NCI-H1436 (cell line): ENCODE data around the gene GATA5.
A peak's percentile ranks its signal among the peaks of the same experiment; 100 is the strongest.

Experiments
- DNase-seq: peaks from one replicate; lab custom pipeline; 2025; lab: John Stamatoyannopoulos, UW

The GATA5 gene, protein sequence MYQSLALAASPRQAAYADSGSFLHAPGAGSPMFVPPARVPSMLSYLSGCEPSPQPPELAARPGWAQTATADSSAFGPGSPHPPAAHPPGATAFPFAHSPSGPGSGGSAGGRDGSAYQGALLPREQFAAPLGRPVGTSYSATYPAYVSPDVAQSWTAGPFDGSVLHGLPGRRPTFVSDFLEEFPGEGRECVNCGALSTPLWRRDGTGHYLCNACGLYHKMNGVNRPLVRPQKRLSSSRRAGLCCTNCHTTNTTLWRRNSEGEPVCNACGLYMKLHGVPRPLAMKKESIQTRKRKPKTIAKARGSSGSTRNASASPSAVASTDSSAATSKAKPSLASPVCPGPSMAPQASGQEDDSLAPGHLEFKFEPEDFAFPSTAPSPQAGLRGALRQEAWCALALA

DNA sequence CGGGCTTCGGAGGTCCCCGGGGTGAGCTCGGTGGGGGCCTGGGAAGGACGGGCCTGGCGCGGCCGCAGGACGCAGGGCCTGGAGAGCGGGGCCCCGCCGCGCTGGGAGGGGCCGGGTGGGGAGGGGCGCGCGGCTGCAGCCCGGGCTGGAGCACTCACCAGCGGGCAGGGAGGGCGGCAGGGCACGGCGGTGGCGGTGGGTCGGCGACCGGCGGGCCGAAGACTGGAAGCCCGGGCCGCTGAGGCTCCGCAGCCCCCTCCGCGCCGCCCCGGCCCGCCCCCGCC lies at the start of gene GATA5:
TSS of gene GATA5 (minus strand) at position 224 of the 284 bp plus-strand sequence. CDS start 474 bp downstream, outside the sequence.
- no peak for DNase-seq

DNA sequence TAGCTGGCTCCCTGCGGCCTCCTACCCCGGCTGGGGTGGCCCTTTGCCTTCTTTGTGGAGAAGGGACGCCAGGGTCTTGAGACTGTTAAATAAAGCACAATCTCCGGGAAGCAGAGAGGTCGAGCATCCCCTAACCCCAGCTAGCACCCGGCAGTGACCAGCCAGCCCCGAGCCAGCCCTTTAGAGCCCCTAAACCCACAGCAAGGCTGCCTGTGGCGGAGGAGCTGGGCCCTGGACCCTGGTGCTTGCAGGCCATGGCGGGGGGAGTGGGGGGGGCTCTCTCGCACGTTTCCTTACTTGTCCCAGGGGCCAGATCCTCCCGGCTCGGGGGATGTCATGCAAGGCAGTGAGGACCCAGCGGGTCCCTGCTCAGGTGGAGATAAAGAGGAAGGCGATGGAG lies 49.2 kb upstream of the GATA5 start:
- no peak for DNase-seq

- no peak for DNase-seq
These were observed 48.7 kb upstream of the GATA5 start for GRCh38 chr20:62524505-62524911.

DNA sequence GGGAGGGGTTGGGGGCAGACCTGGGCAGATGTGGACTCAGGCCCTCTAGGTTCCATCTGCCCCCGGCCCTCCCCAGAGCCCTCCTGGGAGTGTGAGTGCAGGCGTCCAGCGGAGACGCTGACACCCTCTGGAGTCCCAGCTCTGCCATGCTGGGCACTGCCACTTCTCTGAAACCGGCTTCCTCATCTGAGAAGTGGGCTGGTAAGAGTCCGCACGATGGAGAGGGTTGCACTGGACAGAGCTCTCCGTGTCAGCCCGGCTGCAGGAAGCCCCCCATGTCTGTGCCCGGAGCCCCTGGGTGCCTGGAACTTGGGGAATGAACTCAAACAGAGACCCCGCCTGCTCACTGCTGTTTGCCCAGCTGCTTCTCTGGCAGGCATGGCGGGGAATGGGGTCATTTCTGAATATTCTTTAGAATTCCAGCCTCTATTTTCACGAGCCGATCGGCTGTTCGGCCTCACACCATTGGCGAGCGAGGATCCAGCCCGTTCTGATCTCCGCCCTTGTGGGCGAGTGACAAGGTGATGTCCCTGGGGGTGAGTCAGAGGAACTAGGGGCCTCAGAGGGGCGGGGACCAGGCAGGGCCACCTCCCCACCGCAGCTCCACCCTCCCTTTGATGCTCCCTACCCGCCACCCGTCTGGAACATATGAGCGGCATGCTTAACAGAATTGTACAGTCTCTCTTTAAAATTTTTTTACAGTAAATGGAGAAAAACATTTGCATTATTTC lies 47.8 kb upstream of the GATA5 start:
- DNase-seq = no peak

DNA sequence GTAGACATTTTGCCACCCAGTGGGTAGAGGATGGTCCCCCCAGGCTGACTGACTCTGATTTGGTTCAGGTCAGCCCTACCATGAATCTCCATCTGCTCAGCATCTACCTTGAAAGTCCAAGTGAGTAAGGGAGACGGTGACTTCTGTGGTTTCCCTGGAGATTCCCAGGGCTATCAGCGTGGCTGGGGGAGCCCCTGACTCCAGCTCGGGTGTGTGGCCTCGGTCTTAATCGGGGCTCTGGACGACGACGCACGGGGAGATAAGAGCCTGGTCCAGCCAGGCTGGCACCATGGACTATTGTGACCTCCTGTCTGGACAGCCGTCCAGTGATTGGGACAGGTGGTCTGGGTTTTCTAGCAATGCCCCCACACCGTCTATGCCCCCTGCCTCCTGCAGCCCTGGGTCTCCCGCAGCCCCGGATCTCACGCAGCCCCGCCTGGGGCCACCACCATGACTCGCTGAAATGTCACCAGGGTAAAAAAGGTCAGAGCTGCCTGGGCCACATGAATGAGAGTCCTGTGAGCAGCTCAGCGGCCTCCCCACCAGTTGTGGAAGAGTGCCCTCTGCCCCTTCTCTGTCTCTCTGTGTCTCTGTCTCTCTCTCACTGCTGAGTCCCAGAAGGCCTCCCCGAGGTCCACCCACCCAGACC lies 47.1 kb upstream of the GATA5 start:
- no peak for DNase-seq

DNA sequence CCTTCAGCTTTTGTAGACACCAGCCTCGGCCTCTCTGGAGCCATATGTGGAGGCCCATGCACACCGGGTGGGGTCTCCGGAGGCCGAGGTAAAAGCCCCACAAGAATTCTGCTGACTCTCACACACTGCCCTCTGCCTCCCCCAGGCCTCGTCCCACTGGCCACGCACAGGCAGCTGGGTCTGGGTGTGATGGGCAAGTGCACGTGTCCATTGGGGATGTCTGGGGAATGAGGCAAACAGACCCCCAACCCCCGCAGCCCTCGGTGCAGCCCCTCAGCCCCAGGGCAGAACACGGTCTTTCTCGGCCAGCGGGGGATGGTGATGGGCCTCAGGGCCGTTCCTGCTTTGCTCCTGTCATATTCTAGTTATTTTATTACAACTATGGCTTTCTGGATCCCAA lies 44.0 kb upstream of the GATA5 start:
- DNase-seq = no peak

- DNase-seq = no peak
These were observed 43.1 kb upstream of the GATA5 start for GRCh38 chr20:62518911-62519310.

GRCh38 chr20:62517901-62518610 lies 42.3 kb upstream of the GATA5 start:
- DNase-seq = no peak

DNA sequence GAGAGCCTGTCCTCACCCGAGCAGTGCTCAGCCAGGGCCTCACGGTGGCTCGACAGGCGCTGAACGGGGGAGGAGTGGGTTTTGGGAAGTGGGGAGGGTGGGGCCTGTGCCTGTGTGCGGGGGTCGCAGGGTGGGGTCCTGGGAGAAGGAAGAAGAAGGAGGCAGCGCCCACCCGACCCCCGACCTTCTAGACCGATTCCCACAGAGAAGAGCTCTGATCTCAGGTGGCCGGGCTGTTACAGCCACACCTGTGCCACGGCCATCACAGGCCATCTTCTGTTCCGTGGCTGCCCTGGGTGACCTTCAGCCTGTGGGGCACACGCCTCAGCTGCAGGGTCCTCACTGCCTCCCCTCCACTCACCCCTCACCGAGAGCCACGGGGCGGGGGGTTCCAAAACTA lies 41.4 kb upstream of the GATA5 start:
- DNase-seq = no peak

DNA sequence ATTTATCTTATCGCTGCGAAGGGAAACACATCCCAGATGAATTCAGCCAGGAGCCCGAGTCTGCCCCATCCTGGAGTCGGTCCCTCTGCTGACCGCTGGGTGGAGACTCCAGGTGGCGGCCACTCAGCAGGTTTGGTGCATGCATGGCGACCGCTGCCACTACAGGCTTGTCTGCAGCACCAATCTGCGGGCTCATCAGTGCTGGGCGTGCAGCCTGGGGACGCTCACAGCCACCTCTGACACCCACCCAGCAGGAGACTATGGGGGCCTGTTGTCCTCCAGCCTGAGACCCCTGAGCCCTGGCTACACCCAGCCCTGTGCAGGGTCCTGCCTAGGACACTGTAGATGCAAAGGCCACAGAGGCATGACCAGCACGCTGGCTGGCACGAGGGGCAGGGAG lies 40.5 kb upstream of the GATA5 start:
- DNase-seq = peak; percentile 17

DNA sequence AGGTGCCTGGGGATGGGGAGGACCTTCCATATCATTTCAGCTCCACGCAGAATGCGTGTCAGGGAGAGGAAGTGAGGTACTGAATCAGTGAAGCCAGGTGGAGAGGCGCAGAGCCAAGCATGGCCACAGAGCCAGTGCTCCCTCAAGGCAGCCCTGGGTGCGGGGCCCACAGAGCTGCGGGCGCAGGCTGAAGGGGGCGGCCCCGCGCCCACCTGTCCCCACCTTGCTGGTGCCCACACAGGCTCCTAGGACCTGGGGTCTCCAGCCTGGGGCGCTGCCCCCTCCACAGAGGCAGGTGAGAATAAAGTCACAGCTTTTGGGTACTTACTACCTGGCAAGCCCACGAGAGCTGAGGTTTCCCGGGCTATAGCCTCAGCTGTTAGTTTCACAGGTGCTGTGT lies 40.0 kb upstream of the GATA5 start:
- DNase-seq = no peak

DNA sequence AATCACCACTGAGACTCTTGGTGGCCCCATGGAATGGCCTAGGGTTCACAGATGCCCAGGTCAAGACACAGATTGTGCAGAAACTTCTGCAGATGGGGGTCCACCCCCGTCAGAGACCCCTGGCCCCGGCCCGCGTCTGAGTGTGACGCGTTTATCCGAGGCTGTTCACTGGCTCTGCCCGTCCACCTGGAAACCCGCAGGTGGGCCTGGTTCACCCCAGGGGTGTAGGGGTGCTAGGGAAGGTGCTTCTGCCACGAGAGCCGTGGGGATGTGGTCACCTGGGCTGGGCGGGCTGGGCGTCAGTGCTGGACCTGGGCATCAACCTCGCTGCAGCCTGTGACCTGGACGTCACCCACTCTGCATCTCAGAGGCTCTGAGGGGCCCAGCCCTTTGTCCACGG lies 39.5 kb upstream of the GATA5 start:
- no peak for DNase-seq

DNA sequence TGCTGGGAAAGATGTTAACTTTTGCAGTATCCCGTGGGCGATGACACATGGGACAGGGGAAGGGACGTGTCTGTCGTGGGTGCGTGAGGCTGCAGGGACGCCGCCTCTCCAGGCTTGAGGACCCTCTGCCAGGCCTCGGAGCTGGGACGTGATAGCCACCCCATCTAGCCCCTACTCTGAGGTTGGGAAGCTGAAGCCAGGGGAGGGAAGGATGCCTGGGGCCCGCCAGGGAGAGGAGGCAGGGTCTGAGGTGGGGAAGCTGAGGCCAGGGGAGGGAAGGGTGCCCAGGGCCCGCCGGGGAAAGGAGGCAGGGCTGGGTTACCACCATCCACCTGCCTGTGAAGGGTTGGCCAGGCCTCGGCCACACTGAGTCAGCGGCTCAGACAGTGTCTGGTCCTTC lies 38.2 kb upstream of the GATA5 start:
- no peak for DNase-seq

GRCh38 chr20:62511915-62512610 lies 36.3 kb upstream of the GATA5 start:
- no peak for DNase-seq

- no peak for DNase-seq
These were observed 35.6 kb upstream of the GATA5 start for GRCh38 chr20:62511300-62511914.

DNA sequence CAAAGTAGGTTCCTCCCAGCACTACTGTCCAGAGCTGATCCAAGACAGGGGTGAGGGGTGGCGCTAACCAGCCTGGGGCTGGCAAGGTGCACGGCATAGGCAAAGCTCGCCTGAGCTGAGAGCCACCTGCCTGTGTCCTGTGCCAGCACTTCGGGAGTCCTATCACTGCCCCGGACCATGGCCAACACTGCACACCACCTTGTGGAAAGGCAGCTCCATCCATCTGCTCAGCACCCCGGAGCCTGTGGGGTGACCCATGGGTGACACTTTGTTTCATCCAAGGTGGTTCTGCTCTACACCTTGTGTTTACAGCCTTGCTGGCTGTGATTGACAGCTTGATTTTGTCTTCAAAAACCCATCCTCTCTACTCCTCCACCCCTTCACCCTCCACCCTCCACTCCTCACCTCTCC lies 32.9 kb upstream of the GATA5 start:
- DNase-seq = no peak

DNA sequence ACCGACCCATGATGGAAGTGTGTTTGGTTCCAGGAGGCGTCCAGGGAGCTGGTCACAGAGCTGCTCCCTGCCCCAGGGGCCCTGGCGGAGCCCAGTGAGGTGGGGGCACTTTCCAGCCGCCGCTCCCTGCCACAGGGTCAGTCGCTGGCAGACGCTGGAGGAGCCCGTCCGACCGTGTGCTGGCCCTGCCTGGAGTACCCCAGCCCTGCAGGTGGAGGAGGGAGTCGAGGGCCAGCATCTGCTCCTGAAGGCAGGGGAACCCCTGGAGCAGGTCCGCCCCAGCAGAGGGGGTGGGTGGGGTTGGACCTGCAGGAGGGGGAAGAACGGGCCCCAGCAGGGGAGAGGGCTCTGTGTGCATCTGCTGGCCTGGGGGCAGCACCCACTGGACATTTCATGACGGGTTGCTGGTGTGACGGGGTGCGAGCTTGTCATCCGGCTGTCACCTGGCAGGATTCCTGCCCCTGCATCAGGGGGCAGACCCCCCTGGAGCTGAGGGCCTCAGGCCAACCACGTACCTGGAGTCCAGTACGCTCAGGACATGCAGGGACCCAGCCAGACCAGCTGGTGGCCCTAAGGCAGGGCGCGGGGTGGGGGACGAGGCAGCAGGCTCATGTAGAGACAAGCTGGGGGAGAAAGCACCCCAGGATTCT lies 32.3 kb upstream of the GATA5 start:
- DNase-seq = no peak

DNA sequence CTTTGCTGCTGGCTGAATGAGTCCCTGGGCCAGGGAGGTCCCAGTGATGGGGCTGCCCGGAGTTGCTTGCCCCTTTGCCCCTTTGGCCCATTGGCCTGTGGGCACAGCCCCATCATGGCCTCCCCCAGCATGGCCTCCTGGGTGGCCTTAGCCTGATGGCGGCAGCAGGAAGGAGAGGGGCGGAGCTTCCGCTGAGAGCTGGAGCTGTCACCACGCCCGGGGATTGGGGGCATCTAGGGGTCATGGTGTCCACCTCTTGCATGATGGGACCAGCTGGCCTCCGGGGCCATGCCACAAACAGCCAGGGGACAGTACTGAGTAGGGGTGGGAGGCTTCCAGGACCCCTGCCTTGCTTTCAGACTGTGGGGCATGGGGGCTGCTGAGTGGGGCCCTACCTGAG lies 31.5 kb upstream of the GATA5 start:
- DNase-seq = no peak

- no peak for DNase-seq
These were observed 31.0 kb upstream of the GATA5 start for GRCh38 chr20:62506791-62507190.

- DNase-seq = no peak
These were observed 30.3 kb upstream of the GATA5 start for GRCh38 chr20:62506087-62506486.
